Upper lobe of left lung (tissue), 6 donors: ENCODE results near the gene SIRPG. TPM values are rescaled to one million over a fixed set of nuclear protein-coding genes. Genes with fewer than 3 reads are reported as not detected.

Experiments used
- ATAC-seq, 2 donors: fragments of 200-7000 bp; cut with Tn5 transposase; one replicate each; pipeline ENCODE4 v1.9.1; 2022; ENCODE audit warnings: mild to moderate bottlenecking in 2 of 2, moderate library complexity in 2 of 2; ENCODE audit not compliant: low FRiP score in 2 of 2
- DNase-seq, 2 donors: peaks; one replicate each; pipeline ENCODE4 v3.0.0-alpha.2; 2019 to 2020
- H3K27ac ChIP-seq, 4 donors: fragments of 200-600 bp; sonication (generic); one replicate each; pipeline ENCODE4 v1.5.1; 2016 to 2019
- H3K27me3 ChIP-seq, 4 donors: fragments of 200-600 bp; sonication (generic); one replicate each; pipeline ENCODE4 v1.5.1; 2017 to 2019
- H3K36me3 ChIP-seq, 4 donors: fragments of 200-600 bp; sonication (generic); one replicate each; pipeline ENCODE4 v1.5.1; 2016 to 2019
- H3K4me1 ChIP-seq, 4 donors: fragments of 200-600 bp; sonication (generic); one replicate each; pipeline ENCODE4 v1.5.1; 2018 to 2019
- H3K4me3 ChIP-seq, 4 donors: fragments of 200-600 bp; sonication (generic); one replicate each; pipeline ENCODE4 v1.5.1; 2017 to 2019; ENCODE audit warnings: mild to moderate bottlenecking in 2 of 4, moderate library complexity in 1 of 4
- H3K9me3 ChIP-seq, 4 donors: fragments of 200-600 bp; sonication (generic); one replicate each; pipeline ENCODE4 v1.5.1; 2018 to 2019
- EP300 ChIP-seq, 4 donors: sonication (generic); formaldehyde crosslinking; IDR thresholded peaks; one replicate each; pipeline ENCODE4 v1.5.1; 2017; ENCODE audit warnings: antibody characterized with exemption in 4 of 4, control low read depth in 2 of 4
- POLR2A ChIP-seq, 4 donors: fragments of 450-650 bp; IDR thresholded peaks; one replicate each; pipeline ENCODE4 v1.5.1; 2016 to 2017; ENCODE audit warnings: antibody characterized with exemption in 4 of 4, mild to moderate bottlenecking in 2 of 4
- POLR2AphosphoS5 ChIP-seq, 2 donors: sonication (generic); formaldehyde crosslinking; IDR thresholded peaks; one replicate each; pipeline ENCODE4 v1.5.1; 2017; ENCODE audit warnings: antibody characterized with exemption in 2 of 2
- WGBS, 2 donors: methylation state at CpG; one replicate each; pipeline ENCODE4 v1.1.5; 2017 to 2018; 5-methylcytosine and 5-hydroxymethylcytosine counted together
- total RNA-seq, 6 donors: library from RNA; depleted of rRNA in 4 of 6; stranded (reverse); fragments of >200 nt in 4 of 6; gene quantifications; one replicate each; pipeline versions ENCODE4 v1.1.0 to v1.2.1, GENCODE V29; 2016 to 2021
- TF ChIP-seq, protein P1 (sequence below), 6 experiments: fragments of 450-650 bp in 4 of 6; fragments of 200-600 bp in 2 of 6; sonication (generic) in 2 of 6; IDR thresholded peaks; one replicate each; pipeline ENCODE4 v1.5.1; 2016 to 2019; ENCODE audit warnings: antibody characterized with exemption in 6 of 6
- donor health status: DM: no; HTN: no; CAD: no; lungs with moderate emphysema.
- donor health status: DM: no; HTN: yes; CAD: no; lungs with severe emphysema.

The SIRPG gene
- total RNA-seq, 6 donors from 2014 or later = 0.71 to 2.4 (median 0.97) TPM; not detected in 3

GRCh38 chr20:1661542-1662299, 4.1 kb upstream of the SIRPG start:
- DNase-seq (no peak), ATAC-seq (peak in 1 of 2 donors; percentile 31)
- Histone ChIP-seq H3K4me1 (peaks cover 0 to 6% (median 1%) of the 10 kb centered on the region in 4 donors), H3K27ac (peak overlapping the region in 1 of 4 donors; percentile 26), H3K9me3 (no peaks in the 10 kb centered on the region), H3K4me3 (no peak overlapping the region), H3K36me3 (no peaks in the 10 kb centered on the region), H3K27me3 (no peaks in the 10 kb centered on the region)
- 26% methylated on average over 2 of the region's 2 CpGs for WGBS, 2 donors
- TF ChIP-seq, protein P1, sequence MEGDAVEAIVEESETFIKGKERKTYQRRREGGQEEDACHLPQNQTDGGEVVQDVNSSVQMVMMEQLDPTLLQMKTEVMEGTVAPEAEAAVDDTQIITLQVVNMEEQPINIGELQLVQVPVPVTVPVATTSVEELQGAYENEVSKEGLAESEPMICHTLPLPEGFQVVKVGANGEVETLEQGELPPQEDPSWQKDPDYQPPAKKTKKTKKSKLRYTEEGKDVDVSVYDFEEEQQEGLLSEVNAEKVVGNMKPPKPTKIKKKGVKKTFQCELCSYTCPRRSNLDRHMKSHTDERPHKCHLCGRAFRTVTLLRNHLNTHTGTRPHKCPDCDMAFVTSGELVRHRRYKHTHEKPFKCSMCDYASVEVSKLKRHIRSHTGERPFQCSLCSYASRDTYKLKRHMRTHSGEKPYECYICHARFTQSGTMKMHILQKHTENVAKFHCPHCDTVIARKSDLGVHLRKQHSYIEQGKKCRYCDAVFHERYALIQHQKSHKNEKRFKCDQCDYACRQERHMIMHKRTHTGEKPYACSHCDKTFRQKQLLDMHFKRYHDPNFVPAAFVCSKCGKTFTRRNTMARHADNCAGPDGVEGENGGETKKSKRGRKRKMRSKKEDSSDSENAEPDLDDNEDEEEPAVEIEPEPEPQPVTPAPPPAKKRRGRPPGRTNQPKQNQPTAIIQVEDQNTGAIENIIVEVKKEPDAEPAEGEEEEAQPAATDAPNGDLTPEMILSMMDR (IDR thresholded peaks at IDR 0.05) = no peak
- TF ChIP-seq POLR2A (IDR thresholded peaks at IDR 0.05) = no peak
- no peak for TF ChIP-seq POLR2AphosphoS5 (IDR thresholded peaks at IDR 0.05)
- no peak for TF ChIP-seq EP300 (IDR thresholded peaks at IDR 0.05)

GRCh38 chr20:1660246-1660645, 2.7 kb upstream of the SIRPG start:
- DNase-seq (no peak), ATAC-seq (no peak)
- TF ChIP-seq POLR2A (IDR thresholded peaks at IDR 0.05) (no peak), EP300 (IDR thresholded peaks at IDR 0.05) (no peak), POLR2AphosphoS5 (IDR thresholded peaks at IDR 0.05) (no peak)
- TF ChIP-seq, protein P1 (IDR thresholded peaks at IDR 0.05) = no peak
- 45 to 58% methylated on average over 2 of the region's 2 CpGs for WGBS, 2 donors
- Histone ChIP-seq H3K27ac (no peak overlapping the region), H3K4me3 (no peak overlapping the region), H3K4me1 (peaks cover 0 to 6% (median 1%) of the 10 kb centered on the region in 4 donors), H3K27me3 (no peaks in the 10 kb centered on the region), H3K9me3 (no peaks in the 10 kb centered on the region), H3K36me3 (no peaks in the 10 kb centered on the region)

DNA sequence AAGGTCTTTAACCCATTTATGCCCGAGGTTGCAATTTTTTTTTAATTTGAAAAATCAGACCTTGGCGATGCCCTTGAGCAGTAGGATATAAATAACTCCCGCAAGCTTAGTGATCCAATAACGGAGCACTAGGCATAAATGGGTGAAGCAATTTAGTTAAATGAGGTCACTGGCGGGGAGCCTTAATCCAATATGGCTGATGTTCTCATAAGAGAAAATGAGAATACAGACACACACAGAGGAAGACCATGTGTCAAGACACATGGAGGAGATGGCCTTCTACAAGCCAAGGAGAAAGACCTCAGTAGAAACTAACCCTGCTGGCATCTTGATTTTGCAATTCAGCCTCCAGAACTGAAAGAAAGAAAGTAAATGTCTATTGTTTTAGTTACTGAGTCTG, 735 bp downstream of the SIRPG start:
- Histone ChIP-seq H3K4me3 (no peak overlapping the region), H3K27ac (no peak overlapping the region)
- DNase-seq = no peak

GRCh38 chr20:1654996-1655395, 2.6 kb downstream of the SIRPG start:
- TF ChIP-seq, protein P1 (IDR thresholded peaks at IDR 0.05) = no peak
- TF ChIP-seq POLR2A (IDR thresholded peaks at IDR 0.05) = no peak
- TF ChIP-seq POLR2AphosphoS5 (IDR thresholded peaks at IDR 0.05) = no peak
- TF ChIP-seq EP300 (IDR thresholded peaks at IDR 0.05) = no peak

More for the DNA sequence above, 735 bp downstream of the SIRPG start:
- Histone ChIP-seq H3K36me3 (no peaks in the 10 kb centered on the region), H3K9me3 (no peaks in the 10 kb centered on the region), H3K27me3 (no peaks in the 10 kb centered on the region), H3K4me1 (peaks cover 0 to 6% (median 0%) of the 10 kb centered on the region in 4 donors)
- TF ChIP-seq POLR2A (IDR thresholded peaks at IDR 0.05) = no peak
- TF ChIP-seq POLR2AphosphoS5 (IDR thresholded peaks at IDR 0.05) = no peak
- TF ChIP-seq, protein P1 (IDR thresholded peaks at IDR 0.05) = no peak
- TF ChIP-seq EP300 (IDR thresholded peaks at IDR 0.05) = no peak
- ATAC-seq = no peak
- WGBS, 2 donors = 78 to 83% methylated on average over 5 of the region's 5 CpGs

DNA sequence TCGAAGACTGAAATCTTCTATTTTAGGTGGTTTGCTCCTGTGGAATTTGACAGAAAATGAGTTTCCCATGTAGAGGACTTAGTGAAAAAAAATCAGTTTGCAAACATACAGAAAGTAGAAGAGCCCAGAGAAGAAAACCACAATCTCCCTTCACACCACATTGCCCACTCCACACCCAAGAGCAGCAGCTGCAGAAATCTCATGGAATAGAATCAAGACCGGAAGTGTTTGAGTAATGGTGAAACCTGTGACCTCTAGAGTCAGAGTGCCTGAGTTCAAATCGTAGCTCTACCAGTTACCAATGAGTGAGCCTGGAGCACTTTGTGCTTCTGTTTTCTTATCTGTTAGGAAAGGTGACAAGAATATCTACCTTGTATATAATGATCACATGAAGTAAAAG, 4.6 kb downstream of the SIRPG start:
- 61 to 69% methylated on average over 3 of the region's 3 CpGs for WGBS, 2 donors
- Histone ChIP-seq H3K9me3 (no peaks in the 10 kb centered on the region), H3K36me3 (no peaks in the 10 kb centered on the region), H3K27ac (no peak overlapping the region), H3K4me3 (no peak overlapping the region), H3K4me1 (no peaks in the 10 kb centered on the region), H3K27me3 (no peaks in the 10 kb centered on the region)
- DNase-seq = no peak
- TF ChIP-seq, protein P1 (IDR thresholded peaks at IDR 0.05) = no peak
- no peak for TF ChIP-seq EP300 (IDR thresholded peaks at IDR 0.05)
- TF ChIP-seq POLR2AphosphoS5 (IDR thresholded peaks at IDR 0.05) = no peak
- no peak for TF ChIP-seq POLR2A (IDR thresholded peaks at IDR 0.05)
- ATAC-seq = no peak

More at GRCh38 chr20:1654996-1655395, 2.6 kb downstream of the SIRPG start:
- Histone ChIP-seq H3K27ac (no peak overlapping the region), H3K36me3 (no peaks in the 10 kb centered on the region), H3K4me1 (no peaks in the 10 kb centered on the region), H3K9me3 (no peaks in the 10 kb centered on the region), H3K4me3 (no peak overlapping the region), H3K27me3 (no peaks in the 10 kb centered on the region)
- ATAC-seq = no peak
- no peak for DNase-seq
